GM12872 (cell line): Measurements from ENCODE around the gene URB2.

ENCODE experiments used
- TF ChIP-seq, protein P1 (sequence below): IDR thresholded peaks from 3 replicates; pipeline ENCODE4 v1.5.1; 2011; ENCODE audit warnings: low read depth, mild to moderate bottlenecking, low read length, moderate library complexity; ENCODE audit not compliant: insufficient read depth

The URB2 gene

DNA sequence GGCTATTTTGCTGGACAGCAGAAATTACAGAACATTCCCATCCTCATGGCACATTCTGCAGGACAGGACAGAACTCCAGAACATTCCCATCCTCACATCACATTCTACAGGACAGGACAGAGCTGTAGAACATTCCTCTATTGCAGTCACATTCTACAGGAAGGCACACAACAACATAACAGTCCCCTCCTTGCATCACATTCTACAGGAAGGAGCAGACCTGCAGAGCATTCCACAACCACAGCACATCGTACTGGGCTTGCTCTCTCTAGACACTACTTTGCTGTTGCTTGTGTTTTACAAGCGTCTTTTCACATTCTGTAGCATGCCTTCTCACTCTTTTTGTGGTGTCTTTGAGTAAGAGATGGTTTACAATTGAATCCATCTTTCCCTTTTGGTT is 40.7 kb upstream of the URB2 start:
- TF ChIP-seq, protein P1, sequence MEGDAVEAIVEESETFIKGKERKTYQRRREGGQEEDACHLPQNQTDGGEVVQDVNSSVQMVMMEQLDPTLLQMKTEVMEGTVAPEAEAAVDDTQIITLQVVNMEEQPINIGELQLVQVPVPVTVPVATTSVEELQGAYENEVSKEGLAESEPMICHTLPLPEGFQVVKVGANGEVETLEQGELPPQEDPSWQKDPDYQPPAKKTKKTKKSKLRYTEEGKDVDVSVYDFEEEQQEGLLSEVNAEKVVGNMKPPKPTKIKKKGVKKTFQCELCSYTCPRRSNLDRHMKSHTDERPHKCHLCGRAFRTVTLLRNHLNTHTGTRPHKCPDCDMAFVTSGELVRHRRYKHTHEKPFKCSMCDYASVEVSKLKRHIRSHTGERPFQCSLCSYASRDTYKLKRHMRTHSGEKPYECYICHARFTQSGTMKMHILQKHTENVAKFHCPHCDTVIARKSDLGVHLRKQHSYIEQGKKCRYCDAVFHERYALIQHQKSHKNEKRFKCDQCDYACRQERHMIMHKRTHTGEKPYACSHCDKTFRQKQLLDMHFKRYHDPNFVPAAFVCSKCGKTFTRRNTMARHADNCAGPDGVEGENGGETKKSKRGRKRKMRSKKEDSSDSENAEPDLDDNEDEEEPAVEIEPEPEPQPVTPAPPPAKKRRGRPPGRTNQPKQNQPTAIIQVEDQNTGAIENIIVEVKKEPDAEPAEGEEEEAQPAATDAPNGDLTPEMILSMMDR = no peak

DNA sequence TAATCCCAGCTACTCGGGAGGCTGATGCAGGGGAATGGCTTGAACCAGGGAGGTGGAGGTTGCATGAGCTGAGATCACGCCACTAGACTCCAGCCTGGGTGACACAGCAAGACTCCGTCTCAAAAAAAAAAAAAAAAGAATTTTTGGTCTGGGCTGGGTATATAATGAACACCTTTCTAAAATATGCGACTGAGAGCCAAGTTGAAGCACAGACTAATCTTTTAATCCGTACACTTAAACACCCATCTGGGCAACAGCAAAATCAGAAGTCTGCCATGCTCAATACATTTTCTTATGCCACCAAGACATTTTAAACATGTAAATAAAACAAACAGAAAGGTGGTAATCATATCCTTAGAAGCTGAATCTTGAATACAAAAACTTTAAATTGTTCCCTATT is 35.9 kb upstream of the URB2 start:
- TF ChIP-seq, protein P1 = no peak

DNA sequence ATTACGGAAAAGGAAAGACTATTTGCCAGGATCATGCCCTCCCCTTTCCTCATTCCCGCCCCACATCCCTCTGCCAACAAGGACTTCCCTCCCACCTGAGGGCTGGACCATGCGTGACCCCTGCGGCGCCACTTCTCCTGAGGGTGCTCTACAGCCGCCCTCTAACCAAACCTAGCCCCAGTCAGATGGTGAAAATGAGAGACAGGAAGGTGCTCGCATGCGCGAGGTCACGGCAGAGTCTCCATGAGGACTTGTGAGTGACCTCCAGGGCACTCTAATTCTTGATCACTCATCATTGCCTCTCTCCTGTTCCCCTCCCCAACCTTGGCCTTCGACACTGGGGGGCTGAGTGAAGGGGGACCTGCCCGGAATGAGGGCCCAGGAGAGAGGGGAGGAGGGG is 32.2 kb upstream of the URB2 start:
- TF ChIP-seq, protein P1 = no peak

DNA sequence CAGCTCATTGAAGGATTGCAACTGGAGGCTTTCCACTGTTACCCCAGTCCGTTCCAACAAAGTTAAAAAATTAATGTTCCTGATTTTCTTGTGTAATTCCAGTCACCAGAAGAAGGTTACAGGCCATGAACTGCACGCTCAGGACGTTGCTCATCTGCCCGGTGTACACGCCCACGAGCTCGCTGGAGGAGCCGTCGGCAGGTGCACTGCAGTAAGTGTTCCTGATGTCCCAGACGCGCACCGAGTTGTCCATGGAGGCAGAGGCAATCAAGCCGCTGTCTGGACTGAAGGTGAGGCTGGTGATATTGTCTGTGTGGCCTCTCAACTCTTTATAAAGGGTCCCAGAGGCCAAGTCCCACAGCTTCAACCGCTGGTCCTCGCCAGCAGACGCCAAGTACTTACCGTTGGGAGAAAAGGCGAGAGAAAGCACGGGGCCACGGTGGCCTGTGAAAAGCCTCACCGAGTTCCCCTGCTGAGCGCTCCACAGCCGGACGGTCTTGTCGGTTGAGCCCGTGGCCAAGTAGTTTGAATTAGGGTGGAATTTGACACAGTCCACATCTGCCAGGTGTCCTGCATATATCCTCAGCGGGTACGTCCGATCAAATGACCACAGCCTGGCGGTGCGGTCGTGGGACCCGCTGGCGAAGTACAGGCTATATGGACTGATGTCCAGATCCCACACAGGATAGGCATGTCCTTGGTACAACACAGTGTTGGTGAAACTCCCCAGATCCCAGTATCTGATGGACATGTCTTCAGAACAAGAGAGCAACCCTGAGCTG is 31.6 kb upstream of the URB2 start:
- TF ChIP-seq, protein P1 = no peak

DNA sequence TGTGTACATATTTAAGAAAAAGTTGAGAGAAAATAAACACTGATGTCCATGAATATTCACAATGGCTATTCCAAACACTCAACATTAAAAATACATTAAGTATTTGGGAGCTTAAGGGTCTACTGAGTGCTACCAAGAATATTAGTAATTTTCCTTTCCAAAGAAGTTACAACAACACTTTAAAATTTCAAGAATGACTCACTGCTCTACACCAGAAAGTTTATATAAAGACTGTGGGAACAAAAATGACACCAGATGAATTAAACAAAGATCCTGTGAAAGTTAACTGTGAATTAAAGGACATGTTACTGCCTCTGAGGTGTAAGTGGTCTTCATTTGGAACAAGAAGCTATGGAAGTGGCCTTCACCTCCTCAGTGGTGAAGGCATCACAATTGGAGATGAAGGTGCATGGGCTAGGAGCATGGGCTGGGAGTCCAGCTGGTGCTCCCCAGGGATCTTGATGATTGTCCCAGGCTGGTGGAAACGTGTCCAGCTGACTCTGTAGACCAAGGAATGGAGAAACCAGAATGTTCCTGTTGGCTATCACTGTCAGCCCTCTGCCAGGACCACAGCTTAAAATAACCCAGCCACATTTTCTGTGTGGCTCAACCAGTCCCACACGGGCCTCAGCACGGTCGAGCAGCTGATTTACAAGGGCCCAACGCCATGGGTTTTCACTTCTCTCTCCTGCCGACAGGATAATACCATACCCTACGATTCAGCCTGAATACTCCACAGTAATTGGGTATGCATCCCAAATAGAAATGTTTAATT is 28.9 kb upstream of the URB2 start:
- TF ChIP-seq, protein P1 = no peak

DNA sequence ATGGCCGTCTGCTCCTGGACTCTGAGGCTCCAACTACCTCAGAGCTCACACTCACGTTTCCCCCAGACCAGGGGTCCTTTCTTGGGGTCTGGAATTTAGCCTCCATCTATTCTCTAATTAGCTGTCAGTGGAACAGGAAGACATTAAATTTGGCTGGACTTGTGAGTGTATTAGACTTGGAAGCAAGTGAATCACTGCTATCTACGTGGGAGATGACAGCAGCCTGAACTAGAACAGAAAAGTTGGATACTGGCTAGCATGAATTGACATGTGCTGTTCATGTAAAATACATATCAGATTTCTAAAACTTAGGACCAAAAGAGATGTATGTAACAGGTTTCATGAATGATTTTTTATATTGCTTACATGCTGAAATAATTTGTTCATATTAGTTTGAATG is 28.2 kb upstream of the URB2 start:
- TF ChIP-seq, protein P1 = no peak

DNA sequence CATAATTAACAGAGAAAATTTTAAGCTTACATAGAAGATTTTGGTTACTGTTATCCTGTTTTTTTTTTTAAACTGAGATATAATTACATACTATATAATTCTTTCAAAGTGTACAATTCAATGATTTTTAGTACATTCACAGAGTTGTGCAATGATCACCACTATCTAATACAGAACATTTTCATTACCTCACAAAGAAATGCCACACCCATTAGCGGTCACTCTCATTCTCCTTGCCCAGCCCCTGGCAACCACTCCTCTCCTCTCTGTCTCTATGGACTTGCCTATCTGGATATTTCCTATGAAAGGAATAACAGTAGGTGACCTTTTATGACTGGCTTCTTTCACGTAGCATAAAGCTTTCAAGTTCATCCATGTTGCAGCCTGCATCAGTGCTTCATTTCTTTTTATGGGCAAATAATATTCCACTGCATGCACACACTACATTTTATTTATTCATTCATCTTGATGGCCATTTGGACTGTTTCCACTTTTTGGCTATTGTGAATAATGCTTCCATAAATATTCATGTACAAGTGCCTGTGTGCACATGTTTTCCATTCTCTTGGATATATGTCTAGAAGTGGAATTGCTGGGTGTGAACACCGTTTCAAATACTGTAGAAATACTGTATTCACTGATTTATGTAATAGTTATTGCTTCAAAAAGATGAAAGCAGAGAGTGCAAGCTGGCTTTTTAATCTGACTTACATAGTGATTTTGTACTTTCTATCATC is 26.7 kb upstream of the URB2 start:
- TF ChIP-seq, protein P1 = no peak
